ACC112 (cell line): ENCODE results near the gene CEBPZOS.

Experiments used
- H2AFZ ChIP-seq: fragments of 200-600 bp; sonication (generic); one replicate; pipeline ENCODE4 v1.6.0; 2017; ENCODE audit warnings: antibody characterized with exemption, low read length; ENCODE audit not compliant: unreplicated experiment
- H3K27ac ChIP-seq: fragments of 200-600 bp; sonication (generic); 2 replicates; pipeline ENCODE4 v1.5.1; 2014; ENCODE audit warnings: low read depth, mild to moderate bottlenecking, antibody characterized with exemption, low read length, moderate library complexity
- H3K27me3 ChIP-seq: fragments of 200-600 bp; sonication (generic); 2 replicates; pipeline ENCODE4 v1.6.1; 2014; ENCODE audit warnings: mild to moderate bottlenecking, antibody characterized with exemption, low read length, moderate library complexity, mixed read lengths; ENCODE audit not compliant: insufficient read depth
- H3K36me3 ChIP-seq: fragments of 200-600 bp; sonication (generic); 2 replicates; pipeline ENCODE4 v1.6.1; 2016; ENCODE audit warnings: mild to moderate bottlenecking, antibody characterized with exemption, low read length, moderate library complexity, mixed read lengths; ENCODE audit not compliant: insufficient read depth
- H3K4me1 ChIP-seq: fragments of 200-600 bp; sonication (generic); one replicate; pipeline ENCODE4 v1.6.1; 2016; ENCODE audit warnings: low read length, mixed read lengths; ENCODE audit not compliant: insufficient read depth, unreplicated experiment, control insufficient read depth
- H3K4me3 ChIP-seq: fragments of 200-600 bp; sonication (generic); 2 replicates; pipeline ENCODE4 v1.5.1; 2014; ENCODE audit warnings: mild to moderate bottlenecking, low read depth, low read length
- H3K79me2 ChIP-seq: fragments of 200-600 bp; sonication (generic); one replicate; pipeline ENCODE4 v1.6.0; 2016; ENCODE audit warnings: low read length; ENCODE audit not compliant: control insufficient read depth, unreplicated experiment, insufficient read depth

CEBPZOS gene

DNA sequence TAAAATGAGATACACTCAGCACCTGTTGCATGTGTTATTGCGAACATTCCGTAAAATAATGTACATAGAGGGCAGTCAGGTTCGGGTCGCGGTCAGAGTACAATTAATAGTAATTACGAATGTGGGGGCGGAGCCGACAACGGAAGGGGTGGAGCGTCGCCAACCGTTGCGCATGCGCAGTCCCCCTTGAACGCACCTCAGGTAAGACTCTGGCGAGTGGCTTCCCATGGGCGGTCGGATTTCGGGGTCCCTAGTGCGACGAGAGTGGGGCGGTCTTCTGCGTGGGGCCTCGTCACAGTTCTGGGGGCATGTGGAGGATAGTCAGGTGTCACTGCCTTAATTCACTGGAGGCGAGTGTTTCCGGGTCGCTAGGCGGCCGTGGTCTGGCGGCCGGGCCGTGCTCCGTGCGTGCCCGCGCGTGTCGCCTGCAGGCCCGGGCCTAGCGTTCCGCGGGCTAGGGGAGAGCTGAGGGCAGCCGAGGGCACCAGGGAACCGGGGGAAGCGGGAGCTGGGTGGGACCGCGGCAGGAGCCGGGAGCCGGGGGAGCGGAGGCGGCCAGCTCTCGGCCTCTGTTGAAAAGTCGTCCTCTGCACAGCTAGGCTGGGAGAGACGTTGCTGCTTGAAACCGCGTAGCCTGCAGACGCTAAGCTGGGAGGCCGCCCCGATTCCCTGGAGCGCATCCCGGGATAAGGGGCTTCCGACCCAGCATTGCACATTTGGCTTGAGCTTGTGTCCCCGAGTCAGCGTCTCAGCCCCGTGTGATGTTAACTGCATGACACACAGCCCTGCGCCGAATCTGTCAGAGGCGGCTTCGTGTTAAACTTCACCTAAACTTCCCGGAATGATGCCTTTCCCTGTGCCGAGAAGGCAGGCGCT, at the start of gene CEBPZOS:
Gene CEBPZOS (plus strand): TSS at position 177 of the 876 bp plus-strand sequence. CDS start 3,209 bp downstream, outside the sequence.
- H3K27me3 ChIP-seq: no peaks in the 10 kb centered on the region
- H3K79me2 ChIP-seq: peaks cover 48% of the 10 kb centered on the region
- H2AFZ ChIP-seq: peak within 1 kb of the TSS; percentile 62
- peak within 1 kb of the TSS; percentile 35; the same call in 1 of the 2 replicates for H3K27ac ChIP-seq
- no peaks in the 10 kb centered on the region for H3K4me1 ChIP-seq
- peak within 1 kb of the TSS; percentile 87 for H3K4me3 ChIP-seq
- peaks cover 8% of the 10 kb centered on the region for H3K36me3 ChIP-seq

DNA sequence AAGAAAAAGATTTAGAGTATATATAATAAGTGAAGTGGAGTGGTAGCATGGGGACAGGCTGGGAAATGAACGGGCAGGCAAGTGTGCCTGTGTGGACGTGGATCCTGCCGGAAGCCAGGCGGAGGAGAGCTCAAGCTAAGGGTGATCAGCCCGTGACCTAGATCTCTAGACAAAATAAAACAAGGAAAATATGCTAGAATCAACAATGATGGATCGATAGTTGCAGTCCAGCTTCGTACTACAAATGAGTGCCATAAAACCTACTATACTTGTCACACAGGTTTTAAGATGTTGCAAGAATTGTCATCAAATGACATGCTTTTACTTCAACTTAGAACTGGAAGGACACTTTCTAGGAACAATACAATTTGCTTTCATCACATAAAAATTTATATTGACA, 48.0 kb upstream of the CEBPZOS start:
- H2AFZ ChIP-seq: no peak overlapping the region
- H3K36me3 ChIP-seq: peaks cover 70% of the 10 kb centered on the region
- peaks cover 32% of the 10 kb centered on the region for H3K4me1 ChIP-seq
- H3K27me3 ChIP-seq: no peaks in the 10 kb centered on the region
- H3K4me3 ChIP-seq: no peak overlapping the region
- H3K27ac ChIP-seq: no peak overlapping the region
- peaks cover 76% of the 10 kb centered on the region for H3K79me2 ChIP-seq

DNA sequence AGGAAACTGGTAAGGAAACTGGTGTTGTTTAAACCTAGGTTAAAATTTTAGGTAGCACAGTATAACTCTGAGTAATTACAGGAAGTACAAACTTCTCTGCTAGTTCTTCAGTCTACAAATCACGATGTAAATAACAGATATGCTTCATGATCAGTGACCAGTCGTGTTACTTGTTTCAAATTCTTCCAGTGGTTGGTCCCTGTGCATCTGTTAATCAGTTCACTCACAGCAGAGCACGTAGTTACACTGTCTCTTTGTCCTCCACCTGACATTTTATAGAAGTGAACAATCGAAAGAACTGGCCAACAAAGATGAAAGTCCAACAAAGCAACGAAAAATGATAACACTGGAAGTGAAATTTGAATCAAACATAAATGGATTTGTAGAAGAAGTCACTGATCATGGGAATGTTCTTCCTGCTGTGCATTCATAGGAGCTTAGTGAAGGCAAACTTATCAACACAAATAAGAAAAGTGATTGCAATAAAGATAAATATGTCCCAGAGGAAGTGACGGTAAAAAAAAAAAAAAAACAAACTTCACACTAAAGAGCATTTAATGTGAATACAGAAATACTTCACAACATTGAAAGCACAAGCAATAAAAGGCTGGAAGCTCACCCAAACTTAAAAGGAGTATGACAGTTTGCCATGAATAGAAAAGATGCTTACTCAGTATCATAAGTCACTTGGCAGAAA, 46.5 kb upstream of the CEBPZOS start:
- H3K4me3 ChIP-seq: 0 out of 2 replicates have a peak overlapping the region, but pooled peaks have one; percentile 12
- H3K4me1 ChIP-seq: peaks cover 37% of the 10 kb centered on the region
- no peak overlapping the region for H2AFZ ChIP-seq
- H3K36me3 ChIP-seq: peaks cover 68% of the 10 kb centered on the region
- peaks cover 84% of the 10 kb centered on the region for H3K79me2 ChIP-seq
- no peaks in the 10 kb centered on the region for H3K27me3 ChIP-seq
- no peak overlapping the region for H3K27ac ChIP-seq

GRCh38 chr2:37153224-37153623, 43.1 kb upstream of the CEBPZOS start:
- Histone ChIP-seq H2AFZ (no peak overlapping the region), H3K4me3 (peak overlapping the region; percentile 44; the same call in 1 of the 2 replicates), H3K36me3 (peaks cover 52% of the 10 kb centered on the region), H3K27ac (peak overlapping the region; percentile 31; the same call in 1 of the 2 replicates), H3K4me1 (peaks cover 49% of the 10 kb centered on the region), H3K27me3 (no peaks in the 10 kb centered on the region), H3K79me2 (peaks cover 86% of the 10 kb centered on the region)

DNA sequence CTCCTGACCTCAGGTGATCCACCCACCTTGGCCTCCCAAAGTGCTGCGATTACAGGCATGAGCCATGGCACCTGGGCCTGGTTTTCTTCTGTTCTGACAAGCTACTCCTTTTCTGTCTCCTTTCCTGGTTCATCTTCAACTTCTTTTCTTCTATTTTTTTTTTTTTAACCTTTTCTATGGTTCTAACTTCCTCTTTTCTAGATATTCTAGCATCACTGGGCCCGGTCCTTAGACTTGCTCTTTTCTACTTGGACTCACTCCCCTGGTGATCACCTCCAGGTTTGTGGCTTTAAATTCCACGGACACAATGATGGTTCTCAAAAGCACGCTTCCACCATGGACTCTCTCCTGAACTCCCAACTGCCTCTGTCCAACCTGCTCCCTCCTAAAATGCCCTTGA, 41.5 kb upstream of the CEBPZOS start:
- no peak overlapping the region for H2AFZ ChIP-seq
- H3K27me3 ChIP-seq: no peaks in the 10 kb centered on the region
- peaks cover 70% of the 10 kb centered on the region for H3K79me2 ChIP-seq
- peaks cover 36% of the 10 kb centered on the region for H3K36me3 ChIP-seq
- peaks cover 46% of the 10 kb centered on the region for H3K4me1 ChIP-seq
- no peak overlapping the region for H3K27ac ChIP-seq
- H3K4me3 ChIP-seq: peak overlapping the region; percentile 92

- no peak overlapping the region for H2AFZ ChIP-seq
- peaks cover 32% of the 10 kb centered on the region for H3K4me1 ChIP-seq
- H3K36me3 ChIP-seq: peaks cover 33% of the 10 kb centered on the region
- peak overlapping the region; percentile 86 for H3K27ac ChIP-seq
- peaks cover 55% of the 10 kb centered on the region for H3K79me2 ChIP-seq
- H3K4me3 ChIP-seq: peak overlapping the region; percentile 92
- H3K27me3 ChIP-seq: no peaks in the 10 kb centered on the region
Measured at GRCh38 chr2:37156071-37156856, 40.0 kb upstream of the CEBPZOS start.

DNA sequence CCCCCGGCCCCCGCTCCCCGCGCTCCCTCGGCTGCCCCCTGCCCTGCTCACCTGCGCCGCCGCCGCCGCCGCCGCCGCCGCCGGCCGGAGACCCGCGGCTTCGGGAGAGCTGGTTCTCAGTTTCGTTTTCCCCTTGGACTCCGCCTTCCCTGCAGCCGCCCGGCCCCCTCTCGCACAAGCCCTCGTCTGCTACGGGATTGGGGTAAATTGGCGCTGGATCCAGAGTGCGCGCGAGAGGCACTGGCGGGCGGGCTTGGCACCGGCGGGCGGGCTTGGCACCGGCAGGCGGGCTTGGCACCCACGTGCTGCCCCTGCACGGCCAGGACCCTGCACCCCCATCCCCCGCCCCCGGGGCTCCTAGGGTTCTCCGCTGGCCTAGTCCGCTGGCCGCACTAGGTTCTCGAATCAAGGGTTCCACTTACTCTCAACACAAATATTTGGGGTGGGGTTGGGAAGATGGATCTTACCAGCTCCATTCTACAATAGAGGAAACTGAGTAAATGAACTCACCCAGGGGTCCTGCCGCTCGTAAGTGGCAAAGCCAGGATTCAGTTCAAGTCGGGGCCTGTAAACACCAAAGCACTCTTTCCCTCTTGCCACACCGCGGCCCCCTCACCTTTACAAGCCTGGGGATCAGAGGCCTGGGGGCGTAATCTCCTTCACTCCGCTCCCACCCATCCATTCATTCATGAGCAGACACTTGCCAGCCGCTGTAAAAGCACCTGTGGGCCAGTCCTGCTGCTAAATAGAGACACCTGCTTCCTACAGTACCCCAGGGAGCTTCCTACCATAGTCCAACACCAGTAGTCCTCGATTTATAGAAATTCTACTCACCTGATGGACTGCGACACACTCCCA, 39.2 kb upstream of the CEBPZOS start, which contains the start of gene EIF2AK2:
Gene EIF2AK2 (minus strand): TSS at position 124 of the 858 bp plus-strand sequence. CDS start 9,174 bp downstream, outside the sequence.
- H3K4me3 ChIP-seq: peak within 1 kb of the TSS; percentile 92
- H3K36me3 ChIP-seq: peaks cover 27% of the 10 kb centered on the region
- peak within 1 kb of the TSS; percentile 86 for H3K27ac ChIP-seq
- peaks cover 27% of the 10 kb centered on the region for H3K4me1 ChIP-seq
- H2AFZ ChIP-seq: peak within 1 kb of the TSS; percentile 67
- H3K27me3 ChIP-seq: no peaks in the 10 kb centered on the region
- peaks cover 47% of the 10 kb centered on the region for H3K79me2 ChIP-seq

DNA sequence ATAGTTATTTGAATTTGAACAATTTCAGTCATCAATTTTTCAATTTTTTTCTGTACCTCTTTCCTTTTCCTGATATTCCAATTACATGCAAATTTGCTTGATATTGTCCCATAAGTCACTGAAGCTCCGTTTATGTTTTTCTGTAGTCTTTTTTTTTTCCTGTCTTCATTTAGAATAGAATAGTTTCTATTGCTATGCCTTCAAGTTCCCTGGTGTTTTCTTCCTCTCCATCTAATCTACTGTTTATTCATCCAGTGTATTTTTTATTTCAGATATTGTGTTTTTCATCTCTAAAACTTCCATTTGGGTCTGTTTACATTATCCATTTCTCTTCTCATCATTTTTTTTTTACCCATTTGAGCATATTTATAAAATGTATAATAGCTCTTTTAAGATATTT, 31.5 kb upstream of the CEBPZOS start:
- H3K36me3 ChIP-seq: no peaks in the 10 kb centered on the region
- H3K4me1 ChIP-seq: peaks cover 10% of the 10 kb centered on the region
- no peak overlapping the region for H3K4me3 ChIP-seq
- no peaks in the 10 kb centered on the region for H3K79me2 ChIP-seq
- H2AFZ ChIP-seq: no peak overlapping the region
- no peak overlapping the region for H3K27ac ChIP-seq
- H3K27me3 ChIP-seq: no peaks in the 10 kb centered on the region

- Histone ChIP-seq H3K27me3 (no peaks in the 10 kb centered on the region), H3K36me3 (no peaks in the 10 kb centered on the region), H2AFZ (peak overlapping the region; percentile 96), H3K4me1 (peaks cover 10% of the 10 kb centered on the region), H3K4me3 (no peak overlapping the region), H3K79me2 (no peaks in the 10 kb centered on the region), H3K27ac (peak overlapping the region; percentile 56)
Measured at GRCh38 chr2:37167636-37168180, 28.6 kb upstream of the CEBPZOS start.
